HG02973 (cell line): ENCODE results near the gene CSE1L.
A peak's percentile ranks its signal among the peaks of the same experiment; 100 is the strongest.
"Not testable (repeated sequence)": the region's sequence is repeated elsewhere in the genome, so short reads cannot be mapped to it uniquely, and the experiment has no call there.

Experiments used
- ATAC-seq: cut with Tn5 transposase; IDR thresholded peaks from one replicate; pipeline ENCODE4 v1.9.1; 2021; ENCODE audit warnings: moderate library complexity; ENCODE audit not compliant: unreplicated experiment

CSE1L gene

GRCh38 chr20:49046087-49046900, at the start of gene CSE1L:
CSE1L (plus strand) TSS chr20:49046312; CDS start chr20:49058464, 12,152 bp downstream.
- ATAC-seq, result peak; percentile 70

- ATAC-seq, result no peak
Observed at GRCh38 chr20:48999890-49000870, 45.9 kb upstream of the CSE1L start.

- ATAC-seq, result no peak
Observed at GRCh38 chr20:49001741-49002140, 44.4 kb upstream of the CSE1L start.

GRCh38 chr20:49006446-49006980, 39.6 kb upstream of the CSE1L start:
- ATAC-seq, result no peak

- ATAC-seq, result no peak
Observed at GRCh38 chr20:49009899-49010631, 36.0 kb upstream of the CSE1L start.

- no peak for ATAC-seq
Observed at GRCh38 chr20:49024220-49024619, 21.9 kb upstream of the CSE1L start.

- ATAC-seq, result not testable (repeated sequence)
Observed at GRCh38 chr20:49028177-49028576, 17.9 kb upstream of the CSE1L start.

GRCh38 chr20:49028684-49029083, 17.4 kb upstream of the CSE1L start:
- no peak for ATAC-seq

- no peak for ATAC-seq
Observed at GRCh38 chr20:49029203-49029602, 16.9 kb upstream of the CSE1L start.

GRCh38 chr20:49030954-49031619, 15.0 kb upstream of the CSE1L start:
- ATAC-seq, result no peak

- no peak for ATAC-seq
Observed at GRCh38 chr20:49032455-49032854, 13.7 kb upstream of the CSE1L start.

- ATAC-seq, result no peak
Observed at GRCh38 chr20:49034070-49034732, 11.9 kb upstream of the CSE1L start.

- ATAC-seq, result no peak
Observed at GRCh38 chr20:49037962-49038387, 8.1 kb upstream of the CSE1L start.

- no peak for ATAC-seq
Observed at GRCh38 chr20:49039854-49040253, 6.3 kb upstream of the CSE1L start.

- no peak for ATAC-seq
Observed at GRCh38 chr20:49043000-49043399, 3.1 kb upstream of the CSE1L start.

- ATAC-seq, result peak; percentile 3
Observed at GRCh38 chr20:49045440-49046086, 549 bp upstream of the CSE1L start.

GRCh38 chr20:49052334-49052733, 6.2 kb downstream of the CSE1L start:
- ATAC-seq, result no peak

- no peak for ATAC-seq
Observed at GRCh38 chr20:49054056-49054643, 8.0 kb downstream of the CSE1L start.

GRCh38 chr20:49063279-49063678, 17.2 kb downstream of the CSE1L start:
- no peak for ATAC-seq
